NCI-H187 (cell line): ENCODE data around the gene TAF11L2.
"Not testable (repeated sequence)": the region's sequence is repeated elsewhere in the genome, so short reads cannot be mapped to it uniquely, and the experiment has no call there.

ENCODE experiments used
- DNase-seq, 2 experiments: peaks; one replicate each; lab custom pipeline; 2025; lab: John Stamatoyannopoulos, UW

The TAF11L2 gene

DNA sequence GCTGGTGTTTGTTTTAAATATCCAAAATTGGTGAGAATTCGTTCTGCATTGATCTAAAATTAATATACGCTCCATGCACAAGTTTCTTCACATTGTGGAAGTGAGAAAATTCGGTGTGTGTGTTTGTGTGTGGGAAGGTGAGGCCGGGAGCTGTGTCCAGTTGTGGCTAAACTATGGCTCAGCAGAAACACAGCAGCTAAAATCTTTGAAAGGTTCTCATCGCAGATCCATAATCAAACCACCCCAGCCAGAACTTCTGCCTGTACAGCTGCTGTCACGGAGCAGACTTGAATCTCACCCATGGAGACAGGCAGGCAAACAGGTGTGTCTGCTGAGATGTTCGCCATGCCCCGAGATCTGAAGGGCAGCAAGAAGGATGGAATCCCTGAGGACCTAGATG is at the start of gene TAF11L2:
Gene TAF11L2, plus strand, starts transcription at position 301 of the 400 bp plus-strand sequence.
- not testable (repeated sequence) for DNase-seq

DNA sequence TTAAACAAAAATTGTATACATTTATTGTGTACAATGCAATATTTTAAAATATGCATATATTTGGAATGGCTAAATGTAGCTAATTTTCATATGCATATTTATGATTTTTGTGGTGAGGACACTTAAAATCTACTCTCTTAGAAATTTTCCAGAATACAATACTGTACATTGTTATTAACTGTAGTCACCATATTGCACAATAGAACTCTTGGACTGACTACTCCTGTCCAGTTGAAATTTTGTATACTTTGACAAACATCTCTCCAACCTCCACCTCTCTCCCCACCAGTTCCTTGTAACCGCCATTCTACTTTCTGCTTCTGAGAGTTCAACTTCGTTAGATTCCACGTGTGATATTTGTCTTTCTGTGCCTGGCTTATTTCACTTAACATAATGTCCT is 49.2 kb upstream of the TAF11L2 start:
- no peak for DNase-seq

DNA sequence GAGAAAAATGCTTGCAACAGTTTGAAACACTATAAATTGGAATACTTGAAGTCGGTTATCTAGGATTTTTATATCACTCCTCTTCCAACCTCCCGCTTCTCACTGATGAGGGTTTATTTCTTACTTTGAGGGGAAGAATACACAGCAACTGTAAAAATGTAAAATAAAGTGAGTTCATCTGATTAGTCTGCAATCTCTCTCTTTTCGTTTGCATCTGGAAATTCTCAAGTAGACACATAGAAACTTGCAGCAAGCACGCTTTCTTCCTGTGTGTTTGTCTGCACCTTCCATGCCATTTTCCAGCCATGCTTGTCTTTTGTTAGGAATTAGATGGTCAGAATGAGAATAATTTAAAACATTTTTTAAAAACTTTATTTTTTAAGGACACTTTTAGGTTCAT is 45.1 kb upstream of the TAF11L2 start:
- no peak for DNase-seq

DNA sequence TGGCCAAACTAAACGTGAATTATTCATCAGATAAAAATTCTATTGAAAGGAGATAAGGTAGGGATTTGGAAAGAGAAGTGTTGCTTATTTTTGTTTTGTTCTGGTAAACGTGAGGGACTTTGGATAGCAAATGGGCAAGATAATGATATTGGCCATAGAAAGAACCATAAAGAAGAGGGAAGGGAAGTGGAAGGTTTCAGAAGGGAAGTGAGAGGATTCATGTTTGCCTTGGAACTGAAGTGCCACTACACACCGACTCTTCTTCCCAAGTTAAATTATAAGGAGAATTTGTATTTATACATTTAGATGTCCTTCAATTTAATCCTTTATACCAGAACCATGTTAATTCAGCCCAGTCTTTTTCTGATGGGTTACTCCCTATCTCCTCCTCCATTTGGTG is 42.1 kb upstream of the TAF11L2 start:
- DNase-seq: no peak

DNA sequence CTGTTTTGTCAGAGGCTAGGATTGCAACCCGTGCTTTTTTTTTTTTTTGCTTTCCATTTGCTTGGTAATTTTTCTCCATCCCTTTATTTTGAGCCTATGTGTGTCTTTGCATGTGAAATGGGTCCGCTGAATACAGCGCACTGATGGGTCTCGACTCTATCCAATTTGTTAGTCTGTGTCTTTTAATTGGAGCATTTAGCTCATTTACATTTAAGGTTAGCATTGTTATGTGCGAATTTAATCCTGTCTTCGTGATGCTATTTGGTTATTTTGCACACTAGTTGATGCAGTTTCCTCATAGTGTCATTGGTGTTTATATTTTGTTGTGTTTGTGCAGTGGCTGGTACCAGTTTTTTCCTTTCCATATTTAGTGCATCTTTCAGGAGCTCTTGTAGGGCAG is 36.2 kb upstream of the TAF11L2 start:
- no peak for DNase-seq

DNA sequence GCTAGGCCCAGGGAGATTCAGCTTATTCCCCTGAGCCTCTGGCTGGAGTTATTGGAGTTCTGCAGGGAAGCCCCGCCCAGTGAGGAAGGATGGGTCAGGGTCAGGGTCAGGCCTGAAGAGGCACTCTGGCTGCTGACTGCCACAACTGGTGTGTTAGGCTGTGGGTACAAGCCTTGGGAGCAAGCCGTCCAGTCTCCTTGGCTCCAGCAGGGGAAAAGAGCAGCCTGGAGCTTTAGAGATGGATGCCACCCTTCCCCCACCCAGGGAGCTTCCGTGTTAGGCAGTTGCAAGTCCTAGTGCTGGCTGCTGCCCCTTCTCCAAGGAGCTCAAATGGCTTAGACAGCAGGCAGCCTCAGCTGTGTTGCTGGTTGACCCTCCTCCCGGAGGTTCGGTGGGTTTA is 34.4 kb upstream of the TAF11L2 start:
- no peak for DNase-seq

DNA sequence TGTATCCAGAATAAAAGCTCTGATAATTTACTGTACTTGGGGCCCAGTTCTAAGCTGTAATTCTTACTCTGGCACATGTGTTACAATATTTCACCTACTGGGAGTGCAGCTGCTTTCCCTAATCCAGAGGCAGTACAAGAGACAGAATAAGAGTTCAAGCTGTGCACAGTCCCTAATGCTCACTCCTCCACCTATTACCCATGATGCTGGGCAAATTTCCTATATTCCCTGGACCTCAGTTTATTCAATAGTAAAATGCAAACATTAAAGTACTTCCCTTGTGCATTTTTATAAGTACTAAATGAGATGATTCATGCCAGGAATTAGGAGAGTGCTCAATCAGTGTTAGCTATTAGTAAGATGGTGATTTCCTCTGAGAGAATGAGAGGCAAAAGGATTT is 28.0 kb upstream of the TAF11L2 start:
- DNase-seq: no peak

DNA sequence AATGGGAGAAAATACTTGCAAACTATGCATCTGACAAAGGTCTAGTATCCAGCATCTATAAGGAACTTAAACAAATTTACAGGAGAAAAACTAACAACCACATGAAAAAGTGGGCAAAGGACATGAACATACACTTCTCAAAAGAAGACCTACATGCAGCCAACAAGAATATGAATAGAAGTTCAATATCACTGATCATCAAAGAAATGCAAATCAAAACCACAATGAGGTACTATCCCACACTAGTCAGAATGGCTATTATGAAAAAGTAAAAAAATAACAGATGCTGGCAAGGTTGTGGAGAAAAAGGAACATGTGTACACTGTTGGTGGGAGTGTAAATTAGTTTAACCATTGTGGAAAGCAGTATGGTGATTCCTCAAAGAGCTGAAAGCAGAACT is 23.0 kb upstream of the TAF11L2 start:
- not testable (repeated sequence) for DNase-seq

DNA sequence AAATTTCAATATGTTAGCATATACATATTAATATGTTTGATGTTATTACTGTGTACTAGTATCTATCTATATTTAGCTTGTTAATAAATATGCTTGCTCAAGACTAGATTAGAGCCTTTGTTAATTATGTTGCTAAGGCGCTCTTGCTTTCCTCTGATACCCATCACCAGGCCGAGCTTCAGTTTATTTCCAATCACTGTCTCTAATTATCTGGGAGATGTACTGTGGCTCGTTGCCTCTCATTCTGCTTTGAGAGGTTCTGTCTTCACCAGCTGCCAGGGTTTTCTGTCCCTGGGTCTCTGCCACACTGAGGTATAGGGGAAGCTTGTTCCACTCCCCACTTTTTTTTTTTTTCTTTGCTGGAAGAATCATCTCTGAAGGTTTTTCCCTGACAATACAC is 21.0 kb upstream of the TAF11L2 start:
- no peak for DNase-seq

DNA sequence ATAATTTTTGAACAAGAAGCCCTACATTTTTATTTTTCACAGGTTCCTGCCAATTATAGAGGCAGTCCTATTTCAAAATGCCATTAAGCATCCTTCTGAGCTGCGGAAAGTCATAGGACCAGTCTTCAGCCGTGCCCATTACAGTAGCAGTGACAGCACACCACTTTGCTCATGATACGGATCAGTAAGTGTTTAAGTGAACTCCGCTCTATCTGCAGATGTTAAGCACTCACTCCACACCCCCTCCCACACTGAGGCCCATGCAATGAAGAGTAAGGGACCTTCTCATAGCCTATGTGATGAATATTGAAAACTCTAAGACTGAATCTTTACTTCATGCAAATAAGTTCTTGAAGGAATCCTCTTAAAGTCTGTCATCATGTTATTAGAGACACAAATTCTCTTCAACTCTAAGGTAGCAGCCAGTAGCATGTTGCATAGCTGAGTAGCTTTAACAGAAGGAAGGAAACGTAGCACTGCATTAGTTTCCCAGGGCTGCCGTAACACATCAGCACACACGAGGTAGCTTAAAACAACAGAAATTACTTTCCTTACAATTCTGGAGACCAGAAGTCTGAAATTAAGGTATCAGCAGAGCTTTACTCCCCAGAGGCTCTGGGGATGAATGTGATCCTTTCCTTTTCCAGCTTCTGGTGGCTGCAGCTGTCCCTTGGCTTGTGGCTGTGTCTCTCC is 20.3 kb upstream of the TAF11L2 start:
- no peak for DNase-seq

DNA sequence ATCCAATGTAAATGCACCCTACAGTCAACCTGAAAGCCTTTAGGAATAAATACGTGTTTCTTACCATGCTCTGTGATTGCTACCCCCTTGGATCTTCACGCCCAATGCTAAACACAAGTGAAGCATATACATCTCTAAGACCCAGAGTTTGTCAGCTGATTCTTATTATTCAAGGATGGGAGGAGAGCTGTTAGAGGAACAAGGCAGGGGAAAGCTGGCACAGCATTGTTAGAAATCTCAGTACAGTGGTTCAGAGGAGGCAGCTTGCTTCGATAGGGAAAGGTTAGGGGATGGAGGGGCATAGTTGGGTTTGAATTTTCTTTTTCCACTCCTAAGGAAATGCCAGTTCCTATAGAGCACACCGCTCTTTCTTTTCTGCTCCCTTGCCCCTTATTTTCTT is 16.7 kb upstream of the TAF11L2 start:
- DNase-seq: no peak

DNA sequence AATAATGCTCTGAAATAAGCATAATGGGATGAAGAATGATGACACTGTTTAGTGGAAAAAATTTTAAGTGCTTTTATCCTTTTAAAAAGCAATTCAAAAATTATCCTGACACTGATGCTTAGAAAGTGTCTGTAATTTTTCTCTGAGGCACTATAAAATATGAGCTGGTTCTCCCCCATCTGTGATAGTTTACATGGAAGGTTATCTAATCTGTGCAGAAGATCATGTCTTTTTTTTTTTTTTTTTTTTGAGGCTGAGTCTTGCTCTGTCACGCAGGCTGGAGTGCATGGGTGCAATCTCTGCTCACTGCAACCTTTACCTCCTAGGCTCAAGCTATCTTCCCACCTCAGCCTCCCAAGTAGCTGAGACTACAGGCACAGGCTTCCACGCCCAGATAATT is 15.2 kb upstream of the TAF11L2 start:
- no peak for DNase-seq

DNA sequence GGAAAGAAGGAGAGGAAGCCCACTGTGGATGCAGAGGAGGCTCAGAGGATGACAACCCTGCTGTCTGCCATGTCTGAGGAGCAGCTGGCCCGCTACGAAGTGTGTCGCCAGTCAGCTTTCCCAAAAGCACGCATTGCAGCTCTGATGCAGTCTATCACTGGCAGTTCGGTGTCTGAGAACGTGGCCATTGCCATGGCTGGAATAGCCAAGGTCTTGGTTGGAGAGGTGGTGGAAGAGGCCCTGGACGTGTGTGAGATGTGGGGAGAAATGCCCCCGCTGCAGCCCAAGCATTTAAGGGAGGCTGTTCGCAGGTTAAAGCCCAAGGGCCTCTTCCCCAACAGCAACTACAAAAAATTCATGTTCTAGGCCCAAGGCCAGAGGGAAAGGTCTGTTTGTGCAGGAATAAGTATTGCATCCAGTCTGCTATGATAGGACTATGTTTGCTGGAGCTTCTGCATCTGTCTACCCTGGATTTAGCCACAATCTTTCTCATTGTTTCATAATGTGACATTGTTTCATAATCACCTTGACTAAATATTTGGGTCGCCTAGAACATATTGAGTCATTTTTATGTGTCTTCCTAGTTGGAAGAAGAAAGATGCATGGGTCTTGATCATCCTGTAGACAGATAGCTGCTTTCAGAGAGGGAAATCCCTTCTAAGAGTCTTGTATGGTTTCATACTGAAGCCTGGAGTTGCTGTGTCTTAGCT is 11.4 kb upstream of the TAF11L2 start:
- DNase-seq: not testable (repeated sequence)

DNA sequence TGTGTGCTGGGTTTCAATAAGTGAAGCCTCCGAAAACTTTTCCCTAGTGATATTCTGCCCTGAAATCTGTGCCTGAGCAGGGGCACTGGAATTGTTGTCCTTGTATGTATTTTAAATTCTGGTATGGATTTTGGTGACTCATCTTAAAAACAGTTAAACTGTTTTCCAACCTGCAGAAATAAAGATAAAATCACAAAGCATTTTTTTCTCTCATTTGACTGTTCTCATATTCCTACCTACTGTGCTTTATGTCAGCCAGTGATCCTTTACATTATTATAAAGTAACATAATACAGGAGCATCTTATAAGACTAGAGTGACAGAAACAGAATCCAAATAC is 10.9 kb upstream of the TAF11L2 start:
- DNase-seq: no peak

DNA sequence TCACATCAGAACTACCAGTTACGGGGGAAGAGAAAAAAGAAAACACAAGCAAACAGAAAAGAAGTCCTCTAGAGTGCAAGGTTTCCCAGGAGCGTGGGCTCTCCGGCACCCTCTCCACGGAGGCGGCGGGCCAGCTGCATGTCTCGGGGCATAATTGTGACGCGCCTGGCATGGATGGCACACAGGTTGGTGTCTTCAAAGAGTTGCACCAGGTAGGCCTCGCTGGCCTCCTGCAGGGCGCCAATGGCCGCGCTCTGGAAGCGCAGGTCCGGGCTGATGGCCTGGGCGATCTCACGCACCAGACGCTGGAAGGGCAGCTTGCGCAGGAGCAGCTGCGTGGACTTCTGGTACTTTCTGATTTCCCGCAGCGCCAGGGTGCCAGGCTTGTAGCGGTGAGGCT is 6.8 kb upstream of the TAF11L2 start:
- DNase-seq: not testable (repeated sequence)

DNA sequence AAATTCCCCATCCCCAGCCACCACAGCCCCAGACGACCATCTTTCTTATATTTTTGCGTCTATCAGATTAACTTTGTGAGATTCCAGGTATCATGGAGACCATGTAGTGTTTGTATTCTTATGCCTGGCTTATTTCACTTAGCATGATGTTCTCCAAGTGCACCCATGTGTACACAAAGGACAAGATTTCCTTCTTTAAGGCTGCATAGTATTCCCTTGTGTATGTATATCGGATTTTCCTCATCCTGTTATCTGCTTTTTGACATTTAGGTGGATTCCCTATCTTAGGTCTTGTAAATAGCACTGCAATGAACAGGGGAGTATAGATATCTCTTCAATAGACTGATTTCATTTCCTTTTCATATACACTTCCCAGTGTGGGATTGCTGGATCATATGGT is 5.3 kb upstream of the TAF11L2 start:
- no peak for DNase-seq

DNA sequence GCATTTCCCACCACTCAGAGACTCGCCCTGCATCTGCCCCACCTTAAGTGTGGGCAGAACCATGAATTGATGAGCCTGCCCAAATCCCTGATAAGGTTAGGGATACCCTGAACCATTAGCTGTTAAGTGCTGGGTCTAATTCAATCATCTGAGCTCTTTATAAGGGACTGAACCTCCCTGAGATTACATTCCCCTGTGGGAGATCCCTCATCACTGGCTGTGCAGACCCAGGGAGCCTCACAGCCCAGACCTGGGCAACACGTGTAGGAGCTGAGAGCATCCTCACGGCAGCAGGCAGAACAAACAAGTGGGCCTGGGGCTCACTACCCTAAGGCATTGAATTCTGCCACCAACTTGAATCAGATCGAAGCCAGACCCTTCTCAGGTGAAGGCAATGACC is 585 bp upstream of the TAF11L2 start:
- no peak for DNase-seq

DNA sequence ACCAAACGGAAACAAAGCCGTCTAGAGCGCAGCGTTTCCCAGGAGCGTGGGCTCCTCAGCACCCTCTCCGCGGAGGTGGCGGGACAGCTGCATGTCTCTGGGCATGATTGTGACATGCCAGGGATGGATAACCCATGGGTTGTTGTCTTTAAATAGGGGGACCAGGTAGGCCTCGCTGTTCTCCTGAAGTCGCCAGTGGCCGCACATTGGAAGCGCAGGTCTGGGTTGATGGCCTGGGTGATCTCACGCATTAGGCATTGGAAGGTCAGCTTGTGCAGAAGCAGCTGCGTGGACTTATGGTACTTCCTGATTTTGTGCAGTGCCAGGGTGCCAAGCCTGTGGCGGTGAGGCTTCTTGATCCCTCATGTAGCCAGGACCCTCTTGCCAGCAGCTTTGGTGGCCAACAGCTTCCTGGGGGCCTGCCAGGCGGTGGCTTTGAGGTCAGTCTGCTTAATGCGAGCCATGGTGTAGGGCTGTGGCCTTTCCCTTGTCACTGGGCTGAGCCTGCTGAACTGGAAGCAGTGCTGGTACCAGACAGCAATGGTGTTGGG is 13.8 kb downstream of the TAF11L2 start:
- no peak for DNase-seq

DNA sequence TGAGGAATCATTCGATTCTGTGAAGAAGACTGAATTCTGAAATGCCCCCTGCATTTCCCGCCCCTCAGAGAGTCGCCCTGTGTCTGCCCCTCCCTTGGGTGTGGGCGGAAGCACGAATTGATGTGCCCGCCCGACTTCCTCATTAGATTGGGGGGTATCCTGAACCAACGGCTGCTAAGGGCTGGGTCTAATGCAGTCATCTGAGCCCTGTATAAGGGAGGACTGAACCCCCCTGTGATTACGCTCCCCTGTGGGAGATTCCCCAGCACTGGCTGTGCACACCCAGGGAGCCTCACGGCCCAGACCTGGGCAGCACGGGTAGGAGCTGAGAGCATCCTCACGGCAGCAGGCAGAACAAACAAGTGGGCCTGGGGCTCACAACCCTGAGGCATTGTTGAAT is 19.5 kb downstream of the TAF11L2 start:
- DNase-seq: not testable (repeated sequence)

DNA sequence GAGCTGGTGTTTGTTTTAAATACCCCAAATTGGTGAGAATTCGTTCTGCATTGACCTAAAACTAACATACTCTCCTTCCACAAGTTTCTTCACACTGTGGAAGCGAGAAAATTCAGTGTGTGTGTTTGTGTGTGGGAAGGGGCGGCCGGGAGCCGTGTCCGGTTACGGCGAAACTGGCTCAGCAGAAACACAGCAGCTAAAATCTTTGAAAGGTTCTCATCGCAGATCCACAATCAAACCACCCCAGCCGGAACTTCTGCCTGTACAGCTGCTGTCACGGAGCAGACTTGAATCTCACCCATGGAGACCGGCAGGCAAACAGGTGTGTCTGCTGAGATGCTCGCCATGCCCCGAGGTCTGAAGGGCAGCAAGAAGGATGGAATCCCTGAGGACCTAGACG is 20.0 kb downstream of the TAF11L2 start, which contains the start of gene TAF11L3:
Gene TAF11L3, plus strand, starts transcription at position 301 of the 400 bp plus-strand sequence.
- not testable (repeated sequence) for DNase-seq

DNA sequence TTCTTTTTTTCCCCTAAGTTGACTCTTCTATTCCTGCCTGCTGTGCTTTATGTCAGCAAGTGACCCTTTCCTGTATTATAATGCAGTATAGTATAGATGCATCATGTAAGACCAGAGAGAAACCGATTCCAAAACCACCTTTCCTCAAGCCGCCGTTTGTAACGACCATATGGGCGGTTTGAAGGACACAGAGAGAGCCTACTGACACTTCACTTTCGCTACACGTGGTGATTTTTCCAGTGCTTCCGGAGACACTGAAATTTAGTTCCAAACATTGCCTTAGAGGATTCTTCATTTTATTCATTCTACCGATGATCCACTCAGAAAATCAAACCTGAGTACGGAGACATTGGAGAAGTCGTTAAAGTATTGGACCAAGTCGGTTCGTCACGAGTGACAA is 21.5 kb downstream of the TAF11L2 start:
- not testable (repeated sequence) for DNase-seq

DNA sequence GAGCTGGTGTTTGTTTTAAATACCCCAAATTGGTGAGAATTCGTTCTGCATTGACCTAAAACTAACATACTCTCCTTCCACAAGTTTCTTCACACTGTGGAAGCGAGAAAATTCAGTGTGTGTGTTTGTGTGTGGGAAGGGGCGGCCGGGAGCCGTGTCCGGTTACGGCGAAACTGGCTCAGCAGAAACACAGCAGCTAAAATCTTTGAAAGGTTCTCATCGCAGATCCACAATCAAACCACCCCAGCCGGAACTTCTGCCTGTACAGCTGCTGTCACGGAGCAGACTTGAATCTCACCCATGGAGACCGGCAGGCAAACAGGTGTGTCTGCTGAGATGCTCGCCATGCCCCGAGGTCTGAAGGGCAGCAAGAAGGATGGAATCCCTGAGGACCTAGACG is 23.5 kb downstream of the TAF11L2 start, which contains the start of gene TAF11L4:
Gene TAF11L4, plus strand, starts transcription at position 301 of the 400 bp plus-strand sequence.
- not testable (repeated sequence) for DNase-seq

DNA sequence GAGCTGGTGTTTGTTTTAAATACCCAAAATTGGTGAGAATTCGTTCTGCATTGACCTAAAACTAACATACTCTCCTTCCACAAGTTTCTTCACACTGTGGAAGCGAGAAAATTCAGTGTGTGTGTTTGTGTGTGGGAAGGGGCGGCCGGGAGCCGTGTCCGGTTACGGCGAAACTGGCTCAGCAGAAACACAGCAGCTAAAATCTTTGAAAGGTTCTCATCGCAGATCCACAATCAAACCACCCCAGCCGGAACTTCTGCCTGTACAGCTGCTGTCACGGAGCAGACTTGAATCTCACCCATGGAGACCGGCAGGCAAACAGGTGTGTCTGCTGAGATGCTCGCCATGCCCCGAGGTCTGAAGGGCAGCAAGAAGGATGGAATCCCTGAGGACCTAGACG is 26.9 kb downstream of the TAF11L2 start, which contains the start of gene TAF11L5:
Gene TAF11L5, plus strand, starts transcription at position 301 of the 400 bp plus-strand sequence.
- not testable (repeated sequence) for DNase-seq
